IMR-90 (cell line): ENCODE results near the gene COMP. TPM values are rescaled to one million over a fixed set of nuclear protein-coding genes. Genes with fewer than 3 reads are reported as not detected.
A peak's percentile ranks its signal among the peaks of the same experiment; 100 is the strongest.

Experiments used
- ATAC-seq: fragments of 200-7000 bp; cut with Tn5 transposase; 2 replicates; pipeline ENCODE4 v1.9.1; 2020; ENCODE audit warnings: low read depth, mild to moderate bottlenecking, moderate library complexity
- BruUV-seq: library from RNA; stranded (reverse); fragments of 400-500 nt; replicated peaks from 2 replicates; lab custom pipeline; 2021; lab: Mats Ljungman, UMichigan
- CTCF ChIA-PET: fragments of 300-600 bp; formaldehyde crosslinking; extraction: SDS; loops from one replicate; lab custom pipeline; 2021; ENCODE audit warnings: antibody characterized with exemption; lab: Yijun Ruan, JAX
- POLR2A ChIA-PET: fragments of 300-600 bp; sonication (Branson Sonifier 250); formaldehyde crosslinking; loops from one replicate; lab custom pipeline; 2022; ENCODE audit warnings: antibody characterized with exemption; ENCODE audit not compliant: unreplicated experiment; lab: Charles Lee
- DNase-seq: peaks from one replicate; pipeline ENCODE4 v3.0.0; 2013
- H2AFZ ChIP-seq: replicated peaks from 2 replicates; pipeline ENCODE3; 2013; ENCODE audit warnings: low read length, mild to moderate bottlenecking; ENCODE audit not compliant: poor library complexity
- H2AK5ac ChIP-seq: 2 replicates; pipeline ENCODE4 v1.6.1; 2013; ENCODE audit warnings: low read depth, low read length, inconsistent platforms
- H2AK9ac ChIP-seq: replicated peaks from 2 replicates; pipeline ENCODE3; 2013; ENCODE audit warnings: mild to moderate bottlenecking, low read depth, low read length, moderate library complexity; ENCODE audit not compliant: poor library complexity
- H2BK120ac ChIP-seq: 2 replicates; pipeline ENCODE4 v1.6.1; 2013; ENCODE audit warnings: low read depth, low read length, inconsistent platforms
- H2BK15ac ChIP-seq: 3 replicates; pipeline ENCODE4 v1.6.1; 2013; ENCODE audit warnings: low read depth, low read length, inconsistent platforms
- H2BK20ac ChIP-seq: 2 replicates; pipeline ENCODE4 v1.6.1; 2013; ENCODE audit warnings: low read depth, mild to moderate bottlenecking, inconsistent platforms, low read length, moderate library complexity
- H2BK5ac ChIP-seq: 2 replicates; pipeline ENCODE4 v1.6.1; 2013; ENCODE audit warnings: mild to moderate bottlenecking, low read depth, low read length, inconsistent platforms; ENCODE audit not compliant: poor library complexity, severe bottlenecking
- H3K14ac ChIP-seq: replicated peaks from 2 replicates; pipeline ENCODE4 v1.6.1; 2013; ENCODE audit warnings: low read depth, low read length, inconsistent platforms
- H3K18ac ChIP-seq: 2 replicates; pipeline ENCODE4 v1.6.1; 2013; ENCODE audit warnings: low read depth, low read length, control low read depth
- H3K23ac ChIP-seq: 2 replicates; pipeline ENCODE4 v1.6.1; 2013; ENCODE audit warnings: low read depth, low read length, inconsistent platforms
- H3K27ac ChIP-seq: 2 replicates; pipeline ENCODE4 v1.5.1; 2013; ENCODE audit warnings: mild to moderate bottlenecking, control low read depth, low read length; ENCODE audit not compliant: insufficient read depth
- H3K27me3 ChIP-seq: 2 replicates; pipeline ENCODE4 v1.6.1; 2013; ENCODE audit warnings: low read length; ENCODE audit not compliant: control insufficient read depth, insufficient read depth
- H3K36me3 ChIP-seq: 2 replicates; pipeline ENCODE4 v1.6.1; 2013; ENCODE audit warnings: low read length, mixed read lengths; ENCODE audit not compliant: control insufficient read depth, insufficient read depth
- H3K4ac ChIP-seq: 2 replicates; pipeline ENCODE4 v1.6.1; 2013; ENCODE audit warnings: low read depth, low read length, inconsistent platforms
- H3K4me1 ChIP-seq: 2 replicates; pipeline ENCODE4 v1.6.1; 2013; ENCODE audit warnings: low read length, mixed read lengths; ENCODE audit not compliant: control insufficient read depth, insufficient read depth
- H3K4me2 ChIP-seq: 2 replicates; pipeline ENCODE4 v1.6.1; 2013; ENCODE audit warnings: low read depth, mild to moderate bottlenecking, control low read depth, low read length, moderate library complexity
- H3K4me3 ChIP-seq: 2 replicates; pipeline ENCODE4 v1.5.1; 2013; ENCODE audit warnings: low read depth, mild to moderate bottlenecking, control low read depth, low read length, moderate library complexity; ENCODE audit not compliant: insufficient read depth
- H3K56ac ChIP-seq: 2 replicates; pipeline ENCODE4 v1.6.1; 2013; ENCODE audit warnings: low read length, inconsistent platforms; ENCODE audit not compliant: insufficient read depth; ENCODE audit errors: extremely low read depth
- H3K79me1 ChIP-seq, 2 experiments: 2 replicates each; pipeline ENCODE4 v1.6.1; 2013; ENCODE audit warnings: low read length in 2 of 2, inconsistent platforms in 1 of 2, low read depth in 1 of 2
- H3K9ac ChIP-seq: 2 replicates; pipeline ENCODE4 v1.6.1; 2013; ENCODE audit warnings: low read depth, low read length, control low read depth
- H3K9me1 ChIP-seq: 2 replicates; pipeline ENCODE4 v1.6.1; 2013; ENCODE audit warnings: low read length, inconsistent platforms; ENCODE audit not compliant: insufficient read depth
- H3K9me3 ChIP-seq: 2 replicates; pipeline ENCODE4 v1.6.1; 2013; ENCODE audit warnings: low read length; ENCODE audit not compliant: control insufficient read depth, insufficient read depth
- H4K20me1 ChIP-seq: 2 replicates; pipeline ENCODE4 v1.6.1; 2013; ENCODE audit warnings: low read length, inconsistent platforms; ENCODE audit not compliant: insufficient read depth
- H4K5ac ChIP-seq: 2 replicates; pipeline ENCODE4 v1.6.1; 2013; ENCODE audit warnings: mild to moderate bottlenecking, low read depth, low read length, control low read depth
- H4K8ac ChIP-seq, 2 experiments: 2 replicates each; pipeline ENCODE4 v1.6.1; 2013; ENCODE audit warnings: low read depth in 2 of 2, low read length in 2 of 2, control low read depth in 1 of 2, inconsistent platforms in 1 of 2
- H4K91ac ChIP-seq: 2 replicates; pipeline ENCODE4 v1.6.1; 2013; ENCODE audit warnings: low read depth, low read length, inconsistent platforms; ENCODE audit not compliant: insufficient read depth
- BHLHE40 ChIP-seq: fragments of 150-350 bp; IDR thresholded peaks from 2 replicates; pipeline ENCODE4 v1.6.1; 2016; ENCODE audit warnings: mild to moderate bottlenecking, low read depth, low read length
- CEBPB ChIP-seq: IDR thresholded peaks from 2 replicates; pipeline ENCODE4 v1.6.1; 2012; ENCODE audit warnings: low read depth, low read length, improper control_type of control experiment
- CHD1 ChIP-seq: IDR thresholded peaks from 2 replicates; pipeline ENCODE4 v1.6.1; 2012; ENCODE audit warnings: low read depth, low read length, improper control_type of control experiment
- FOS ChIP-seq: fragments of 150-350 bp; IDR thresholded peaks from 2 replicates; pipeline ENCODE4 v1.6.1; 2016; ENCODE audit warnings: low read depth, low read length
- MAFK ChIP-seq: IDR thresholded peaks from 2 replicates; pipeline ENCODE4 v1.6.1; 2012; ENCODE audit warnings: low read depth, low read length, improper control_type of control experiment
- MAZ ChIP-seq: IDR thresholded peaks from 2 replicates; pipeline ENCODE4 v1.6.1; 2012; ENCODE audit warnings: low read depth, mild to moderate bottlenecking, low read length, improper control_type of control experiment, moderate library complexity, borderline replicate concordance
- MXI1 ChIP-seq: IDR thresholded peaks from 2 replicates; pipeline ENCODE4 v1.6.1; 2012; ENCODE audit warnings: low read depth, mild to moderate bottlenecking, low read length, moderate library complexity, borderline replicate concordance
- NFE2L2 ChIP-seq: fragments of 150-350 bp; IDR thresholded peaks from 2 replicates; pipeline ENCODE4 v1.6.1; 2016; ENCODE audit warnings: low read depth, mild to moderate bottlenecking, low read length
- POLR2A ChIP-seq: IDR thresholded peaks from 2 replicates; pipeline ENCODE4 v1.6.1; 2012; ENCODE audit warnings: mild to moderate bottlenecking, low read depth, low read length
- RAD21 ChIP-seq: IDR thresholded peaks from 2 replicates; pipeline ENCODE4 v1.6.1; 2012; ENCODE audit warnings: low read length, improper control_type of control experiment
- RCOR1 ChIP-seq: IDR thresholded peaks from 2 replicates; pipeline ENCODE4 v1.6.1; 2012; ENCODE audit warnings: mild to moderate bottlenecking, low read length, improper control_type of control experiment; ENCODE audit not compliant: insufficient replicate concordance
- RFX5 ChIP-seq: IDR thresholded peaks from 2 replicates; pipeline ENCODE4 v1.8.0; 2012; ENCODE audit warnings: low read depth, mild to moderate bottlenecking, low read length, moderate library complexity
- SMC3 ChIP-seq: fragments of 150-350 bp; IDR thresholded peaks from 2 replicates; pipeline ENCODE4 v1.6.1; 2016; ENCODE audit warnings: low read depth, mild to moderate bottlenecking, antibody characterized with exemption, low read length, moderate library complexity
- WGBS, 2 experiments: methylation state at CpG; one replicate each; pipeline versions ENCODE4 v1.1.5 to v1.1.7; 2013; ENCODE audit warnings: missing lambda C conversion rate in 2 of 2; ENCODE audit not compliant: insufficient read length in 1 of 2; ENCODE audit errors: extremely low coverage in 2 of 2; 5-methylcytosine and 5-hydroxymethylcytosine counted together
- dilution Hi-C: fragments of 300-500 bp; cut with HindIII; formaldehyde crosslinking; loops from one replicate; pipeline ENCODE4 v1.14.3; 2018; ENCODE audit warnings: low sequenced_read_pairs; ENCODE audit not compliant: unreplicated experiment
- in situ Hi-C: fragments of 300-500 bp; cut with MboI; formaldehyde crosslinking; loops from 3 replicates; pipeline ENCODE4 v1.14.3; 2019; ENCODE audit warnings: low sequenced_read_pairs, inconsistent platforms, mixed read lengths
- intact Hi-C: fragments of 100-400 bp; cut with micrococcal nuclease; formaldehyde crosslinking; loops from 2 replicates; pipeline ENCODE4 v1.10.0; 2022
- polyA plus RNA-seq, 3 experiments: library from polyadenylated mRNA; depleted of rRNA; stranded (reverse); fragments of >200 nt; gene quantifications; 2 replicates each; pipeline ENCODE4 v1.2.3, GENCODE V29; 2012; ENCODE audit warnings: low replicate concordance in 1 of 3
- total RNA-seq: library from RNA; depleted of rRNA; stranded (reverse); fragments of >200 nt; gene quantifications from 2 replicates; pipeline ENCODE4 v1.2.3, GENCODE V29; 2012
- TF ChIP-seq, protein P1 (sequence below): fragments of 150-350 bp; IDR thresholded peaks from 2 replicates; pipeline ENCODE4 v1.6.1; 2017; ENCODE audit warnings: mild to moderate bottlenecking, antibody characterized with exemption, low read length, low read depth
- TF ChIP-seq, protein P2 (sequence below): conservative IDR thresholded peaks from 2 replicates; pipeline ENCODE4 v1.5.1; 2012; ENCODE audit warnings: mild to moderate bottlenecking, low read depth, low read length, improper control_type of control experiment

COMP gene
- total and polyA plus RNA-seq, 2 of the 4 experiments (the other 2 are of a cell fraction), result under 0.01 to 0.43 TPM

DNA sequence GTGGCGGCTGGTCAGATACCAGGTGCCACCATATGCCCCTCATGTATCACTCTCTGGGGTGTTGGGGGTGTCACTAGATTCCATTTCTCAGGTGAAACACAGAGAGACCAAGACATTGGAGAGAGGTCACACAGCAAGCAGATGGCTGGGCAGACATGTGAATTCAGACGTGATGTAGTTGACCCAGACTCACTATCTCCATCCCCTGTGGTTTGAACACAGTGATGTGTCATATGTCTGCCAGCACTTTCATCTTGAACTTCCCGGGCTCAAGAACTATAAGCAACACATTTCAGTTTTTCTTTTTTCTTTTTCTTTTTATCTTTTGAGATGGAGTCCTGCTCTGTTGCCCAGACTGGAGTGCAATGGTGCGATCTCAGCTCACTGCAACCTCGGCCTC is 24.6 kb upstream of the COMP start:
- no peak for TF ChIP-seq FOS
- TF ChIP-seq MAFK, result no peak
- no peak for TF ChIP-seq MAZ
- TF ChIP-seq CHD1, result no peak
- no peak for TF ChIP-seq MXI1
- TF ChIP-seq NFE2L2, result no peak
- TF ChIP-seq, protein P1, sequence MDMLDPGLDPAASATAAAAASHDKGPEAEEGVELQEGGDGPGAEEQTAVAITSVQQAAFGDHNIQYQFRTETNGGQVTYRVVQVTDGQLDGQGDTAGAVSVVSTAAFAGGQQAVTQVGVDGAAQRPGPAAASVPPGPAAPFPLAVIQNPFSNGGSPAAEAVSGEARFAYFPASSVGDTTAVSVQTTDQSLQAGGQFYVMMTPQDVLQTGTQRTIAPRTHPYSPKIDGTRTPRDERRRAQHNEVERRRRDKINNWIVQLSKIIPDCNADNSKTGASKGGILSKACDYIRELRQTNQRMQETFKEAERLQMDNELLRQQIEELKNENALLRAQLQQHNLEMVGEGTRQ, result no peak
- TF ChIP-seq RFX5, result no peak
- no peak for TF ChIP-seq RCOR1
- no peak for TF ChIP-seq POLR2A
- no peak for TF ChIP-seq SMC3
- TF ChIP-seq, protein P2, sequence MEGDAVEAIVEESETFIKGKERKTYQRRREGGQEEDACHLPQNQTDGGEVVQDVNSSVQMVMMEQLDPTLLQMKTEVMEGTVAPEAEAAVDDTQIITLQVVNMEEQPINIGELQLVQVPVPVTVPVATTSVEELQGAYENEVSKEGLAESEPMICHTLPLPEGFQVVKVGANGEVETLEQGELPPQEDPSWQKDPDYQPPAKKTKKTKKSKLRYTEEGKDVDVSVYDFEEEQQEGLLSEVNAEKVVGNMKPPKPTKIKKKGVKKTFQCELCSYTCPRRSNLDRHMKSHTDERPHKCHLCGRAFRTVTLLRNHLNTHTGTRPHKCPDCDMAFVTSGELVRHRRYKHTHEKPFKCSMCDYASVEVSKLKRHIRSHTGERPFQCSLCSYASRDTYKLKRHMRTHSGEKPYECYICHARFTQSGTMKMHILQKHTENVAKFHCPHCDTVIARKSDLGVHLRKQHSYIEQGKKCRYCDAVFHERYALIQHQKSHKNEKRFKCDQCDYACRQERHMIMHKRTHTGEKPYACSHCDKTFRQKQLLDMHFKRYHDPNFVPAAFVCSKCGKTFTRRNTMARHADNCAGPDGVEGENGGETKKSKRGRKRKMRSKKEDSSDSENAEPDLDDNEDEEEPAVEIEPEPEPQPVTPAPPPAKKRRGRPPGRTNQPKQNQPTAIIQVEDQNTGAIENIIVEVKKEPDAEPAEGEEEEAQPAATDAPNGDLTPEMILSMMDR, result no peak
- TF ChIP-seq RAD21, result no peak
- no peak for TF ChIP-seq BHLHE40
- TF ChIP-seq CEBPB, result no peak
- intact Hi-C loops, result no loop called here
- H3K56ac ChIP-seq, result no peak overlapping the region
- no peaks in the 10 kb centered on the region for H3K9me1 ChIP-seq
- H4K5ac ChIP-seq, result no peak overlapping the region
- H3K14ac ChIP-seq, result no peak overlapping the region
- no TSS peak for BruUV-seq
- DNase-seq, result peak; percentile 31
- H3K4me1 ChIP-seq, result no peaks in the 10 kb centered on the region
- H3K23ac ChIP-seq, result no peak overlapping the region
- H3K36me3 ChIP-seq, result no peaks in the 10 kb centered on the region
- no peak overlapping the region for H3K4me2 ChIP-seq
- no peak overlapping the region for H3K4ac ChIP-seq
- H3K9me3 ChIP-seq, result no peaks in the 10 kb centered on the region
- ChIA-PET CTCF (no interaction called here), POLR2A (no interaction called here)
- ATAC-seq, result no peak
- H2BK5ac ChIP-seq, result no peak overlapping the region
- no peaks in the 10 kb centered on the region for H4K20me1 ChIP-seq
- no peak overlapping the region for H4K8ac ChIP-seq
- H2BK120ac ChIP-seq, result no peak overlapping the region
- in situ Hi-C loops, result no loop called here
- dilution Hi-C loops, result no loop called here
- H2AK5ac ChIP-seq, result no peak overlapping the region
- H2BK20ac ChIP-seq, result no peak overlapping the region
- no peak overlapping the region for H3K4me3 ChIP-seq
- H3K9ac ChIP-seq, result no peak overlapping the region
- no peak overlapping the region for H2AK9ac ChIP-seq
- H2BK15ac ChIP-seq, result no peak overlapping the region
- H2AFZ ChIP-seq, result no peak overlapping the region
- H3K27me3 ChIP-seq, result peaks cover 14% of the 10 kb centered on the region
- H3K27ac ChIP-seq, result no peak overlapping the region
- no peaks in the 10 kb centered on the region for H3K79me1 ChIP-seq
- H4K91ac ChIP-seq, result no peak overlapping the region
- WGBS, 2 experiments, result no CpG with 5 or more reads among the region's 5 CpGs
- no peak overlapping the region for H3K18ac ChIP-seq
